Activated T-cell treated with anti-CD3 and anti-CD28 coated beads for 48 hours (primary cell): ENCODE measurements around the gene CD40.

ENCODE experiments used
- DNase-seq: peaks from one replicate; pipeline ENCODE4 v3.0.0-alpha.2; 2020; ENCODE audit warnings: low read depth

CD40 gene

DNA sequence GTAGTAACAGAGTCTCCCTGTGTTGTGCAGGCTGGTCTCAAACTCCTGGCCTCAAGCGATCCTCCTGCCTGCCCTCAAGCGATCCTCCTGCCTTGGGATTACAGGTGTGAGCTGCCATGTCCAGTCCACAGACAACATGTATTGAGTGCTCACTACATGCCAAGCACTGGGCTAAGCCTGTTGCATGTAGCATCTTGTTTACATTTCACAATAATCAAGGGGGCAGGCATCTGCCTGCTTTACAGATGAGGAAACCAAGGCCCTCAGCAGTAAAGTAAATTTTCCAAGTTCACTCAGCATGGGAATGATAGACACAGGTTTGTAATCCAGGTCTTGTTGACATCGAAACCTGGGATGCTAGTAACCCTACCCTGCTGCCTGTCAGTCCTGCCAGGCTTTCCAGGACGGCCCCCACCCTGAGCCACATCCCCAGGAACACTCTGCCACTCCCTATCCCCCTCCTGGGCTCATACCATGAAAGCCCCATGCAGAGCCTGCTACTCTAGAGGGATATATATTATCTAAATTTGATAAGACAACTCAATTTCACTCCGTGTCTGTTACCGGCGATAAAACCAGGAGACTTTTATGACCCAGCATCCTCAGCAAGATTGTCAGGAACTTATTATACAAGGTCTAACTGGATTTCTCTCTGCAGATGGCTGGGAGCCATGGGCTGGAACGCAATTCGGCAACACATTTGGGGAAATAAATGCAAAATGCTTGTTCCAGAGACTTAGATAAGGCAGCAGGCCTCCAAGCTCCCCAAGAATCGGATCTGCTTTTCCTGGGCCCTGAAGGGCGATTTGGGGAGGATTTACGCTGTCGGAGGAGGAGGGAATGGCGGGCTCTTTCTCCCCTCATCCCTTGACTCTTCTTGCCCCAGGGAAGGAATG lies 30.4 kb downstream of the CD40 start:
- DNase-seq, result no peak

DNA sequence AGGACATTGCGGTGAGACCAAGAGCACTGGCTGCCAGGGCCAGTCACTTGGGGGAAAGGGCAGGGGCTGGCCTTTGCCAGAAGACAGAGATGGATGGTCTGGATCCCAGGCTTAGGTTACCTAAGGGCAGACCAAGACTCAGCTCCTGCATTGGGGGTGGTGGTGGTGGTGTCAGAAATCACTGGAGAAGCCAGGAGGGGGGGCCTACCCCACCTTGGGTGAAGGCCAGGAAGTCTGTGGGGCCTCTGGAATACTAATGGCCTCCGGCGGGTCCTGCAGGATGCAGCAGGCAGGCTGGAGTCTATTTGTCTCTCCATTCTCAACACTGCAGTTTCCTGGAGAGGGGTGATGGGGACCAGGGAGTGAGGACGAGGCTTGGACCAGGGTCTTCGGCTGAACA lies 32.8 kb downstream of the CD40 start:
- DNase-seq, result no peak

DNA sequence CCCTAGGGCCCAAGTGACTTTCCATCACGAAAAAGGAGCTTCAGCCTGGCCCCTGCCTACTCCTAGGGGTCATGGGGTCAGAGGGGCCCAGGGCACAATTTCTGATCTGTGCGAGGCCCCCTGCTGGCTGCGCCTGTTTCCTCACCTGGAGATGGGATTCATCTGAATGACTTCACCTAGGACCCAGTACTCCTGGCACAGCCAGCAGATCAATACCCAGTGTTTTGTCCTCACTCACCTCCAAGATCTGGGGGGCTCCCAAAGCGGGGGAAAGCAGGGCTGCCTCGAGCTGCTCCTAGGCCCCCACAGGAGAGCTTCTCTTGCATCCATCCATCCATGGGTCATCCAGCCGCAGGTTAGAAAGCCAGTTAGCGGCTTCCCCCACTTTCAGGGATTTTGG lies 33.8 kb downstream of the CD40 start:
- peak; percentile 14 for DNase-seq

DNA sequence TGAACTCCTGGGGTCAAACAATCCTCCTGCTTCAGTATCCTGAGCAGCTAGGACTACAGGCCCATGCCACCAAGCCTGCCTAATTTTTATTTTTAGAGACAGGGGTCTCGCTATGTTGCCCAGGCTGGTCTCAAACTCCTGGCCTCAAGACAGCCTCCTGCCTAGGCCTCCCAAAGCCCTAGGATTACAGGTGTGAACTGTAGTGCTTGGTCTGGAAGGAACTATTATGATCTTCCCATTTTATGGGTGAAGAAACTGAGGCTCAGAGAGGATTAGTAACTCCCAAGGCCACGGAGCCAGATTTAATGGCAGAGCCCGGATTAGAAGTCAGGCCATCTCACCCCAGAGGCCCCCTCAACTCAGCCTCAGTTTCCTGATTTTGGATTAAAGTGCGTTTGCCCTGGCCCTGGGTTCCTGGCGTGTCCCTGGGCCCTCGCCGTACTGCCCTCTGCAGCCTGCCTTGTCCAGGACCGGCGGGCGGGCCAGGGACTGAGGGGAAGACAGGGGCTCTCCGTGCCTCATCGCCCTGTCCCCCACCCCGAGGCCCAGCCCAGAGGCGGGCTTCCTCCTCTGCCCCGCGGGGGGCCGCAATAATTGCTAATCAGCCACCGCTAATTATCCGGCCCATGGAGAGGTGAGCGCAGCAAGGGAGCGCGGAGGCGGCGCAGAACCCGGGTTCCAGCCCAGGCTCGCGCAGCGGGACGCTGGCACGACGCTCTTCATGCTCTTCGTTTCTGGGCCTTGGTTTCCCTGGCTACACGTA lies 34.9 kb downstream of the CD40 start:
- DNase-seq, result no peak

DNA sequence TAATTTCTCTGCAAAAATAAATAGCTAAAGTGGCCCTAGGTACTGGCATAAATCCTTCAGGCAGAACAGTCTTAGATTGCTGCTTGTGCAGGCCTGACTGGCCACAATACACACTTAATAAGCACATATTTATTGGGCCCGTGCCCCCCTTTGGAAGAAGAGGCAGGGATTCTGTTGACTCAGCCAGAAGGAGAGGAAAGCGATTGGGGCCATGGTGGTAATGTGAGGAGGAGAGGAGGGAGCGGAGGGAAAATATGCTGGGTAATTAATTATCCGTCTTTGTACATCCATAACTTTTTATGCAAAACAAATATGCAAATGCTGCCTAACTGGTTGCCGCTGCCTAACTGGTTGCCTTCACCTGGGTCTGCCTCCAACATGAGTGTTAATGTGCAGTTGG lies 36.2 kb downstream of the CD40 start:
- DNase-seq, result no peak

DNA sequence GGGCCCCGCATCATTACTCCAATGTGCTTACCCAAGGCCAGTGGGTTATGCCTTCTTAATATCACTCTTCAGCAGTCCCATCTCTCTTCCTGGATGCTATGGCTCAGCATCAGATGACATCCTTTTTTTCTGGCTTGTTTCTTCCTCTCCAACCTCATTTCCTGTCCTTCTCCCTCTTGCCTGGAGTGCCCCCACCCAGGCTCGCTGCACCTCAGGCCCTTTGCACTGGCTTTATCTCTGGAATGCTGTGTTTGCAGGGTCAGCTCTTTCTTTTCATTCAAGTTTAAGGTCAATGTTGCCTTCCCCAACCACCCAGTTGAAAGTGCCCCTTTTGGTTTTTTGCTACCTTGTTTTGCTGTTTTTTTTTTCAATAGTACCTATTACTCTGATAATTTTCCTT lies 36.7 kb downstream of the CD40 start:
- DNase-seq, result no peak

DNA sequence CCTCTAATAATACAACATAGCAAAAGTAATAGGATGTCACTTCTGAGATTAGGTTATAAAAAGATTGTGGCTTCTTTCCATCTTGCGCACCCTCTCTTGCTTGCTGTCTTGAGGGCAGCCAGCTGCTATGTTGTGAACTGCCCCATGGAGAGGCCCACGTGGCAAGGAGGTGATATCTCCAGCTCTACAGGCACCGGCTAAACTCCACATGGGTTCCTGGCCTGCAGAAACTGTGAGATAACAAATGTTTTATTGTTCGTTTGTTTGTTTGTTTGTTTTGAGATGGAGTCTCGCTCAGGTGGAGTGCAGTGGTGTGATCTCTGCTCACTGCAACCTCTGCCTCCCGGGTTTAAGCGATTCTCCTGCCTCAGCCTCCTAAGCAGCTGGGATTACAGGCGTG lies 38.0 kb downstream of the CD40 start:
- no peak for DNase-seq

DNA sequence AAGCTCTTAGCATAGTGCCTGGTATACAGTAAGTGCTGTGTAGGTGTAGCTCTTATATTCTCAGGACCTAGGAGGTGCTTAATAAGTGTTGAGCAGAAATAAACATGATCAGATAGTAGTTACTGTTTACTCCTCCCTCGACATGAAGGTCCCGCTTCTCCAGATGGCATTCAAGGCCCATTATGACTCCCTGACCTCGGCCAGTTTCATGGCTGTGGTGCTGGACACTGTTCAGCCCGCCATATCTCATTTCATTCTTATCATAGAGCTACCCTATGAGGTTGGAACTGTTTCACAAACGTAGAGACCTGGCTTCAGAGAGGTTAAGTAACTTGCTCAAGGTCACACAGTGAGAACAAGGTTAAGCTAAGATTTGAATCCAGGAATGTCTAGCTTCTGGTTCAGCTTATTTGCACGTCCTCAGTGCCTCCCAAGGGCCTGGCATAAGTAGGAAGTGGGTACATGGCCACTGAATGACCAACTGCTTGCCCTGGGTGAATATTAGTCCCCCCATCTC lies 39.0 kb downstream of the CD40 start:
- no peak for DNase-seq

DNA sequence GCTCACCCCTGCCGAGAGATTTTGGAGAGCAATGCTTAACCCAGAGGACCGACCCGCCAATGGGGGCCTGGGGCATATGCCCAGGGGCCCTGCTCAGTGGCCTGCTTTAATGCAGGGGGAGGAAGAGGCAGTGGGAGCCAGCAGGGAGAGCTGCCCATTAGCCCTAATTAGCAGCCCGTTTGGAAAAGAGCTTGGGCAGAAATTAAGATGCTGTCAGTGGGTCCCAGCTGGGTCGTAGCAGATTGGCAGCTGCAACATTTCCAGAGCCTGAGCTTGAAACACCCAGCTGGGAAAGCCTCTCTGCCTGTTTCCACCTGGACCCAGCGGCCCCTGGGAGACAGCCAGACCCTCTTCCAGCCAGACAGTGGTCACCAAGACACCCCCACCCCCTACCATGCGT lies 39.5 kb downstream of the CD40 start:
- DNase-seq, result no peak

DNA sequence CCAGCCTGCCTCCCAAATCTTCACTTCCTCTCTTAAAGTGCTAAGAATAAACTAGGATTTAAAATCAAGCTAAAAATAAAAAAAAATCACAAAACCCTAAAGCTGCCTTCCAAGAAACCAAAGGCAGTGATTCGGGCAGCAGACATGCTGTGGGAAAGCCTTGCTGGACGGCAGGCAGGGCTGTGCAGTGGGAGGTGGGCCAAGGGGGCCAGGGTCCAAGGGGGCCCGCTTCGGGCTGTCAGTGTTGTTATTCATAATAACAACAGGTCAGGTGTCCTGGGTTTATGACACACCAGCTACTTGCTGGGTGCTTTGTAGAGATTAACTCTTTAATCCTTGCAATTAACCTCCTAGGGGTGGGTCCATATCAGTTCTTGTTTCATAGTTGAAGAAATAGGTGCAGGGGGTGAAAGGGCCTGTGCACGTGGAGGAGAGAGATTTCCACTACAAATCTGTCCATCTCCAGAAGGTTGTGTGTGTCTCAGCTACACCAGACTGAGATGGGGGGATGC lies 40.4 kb downstream of the CD40 start:
- no peak for DNase-seq

DNA sequence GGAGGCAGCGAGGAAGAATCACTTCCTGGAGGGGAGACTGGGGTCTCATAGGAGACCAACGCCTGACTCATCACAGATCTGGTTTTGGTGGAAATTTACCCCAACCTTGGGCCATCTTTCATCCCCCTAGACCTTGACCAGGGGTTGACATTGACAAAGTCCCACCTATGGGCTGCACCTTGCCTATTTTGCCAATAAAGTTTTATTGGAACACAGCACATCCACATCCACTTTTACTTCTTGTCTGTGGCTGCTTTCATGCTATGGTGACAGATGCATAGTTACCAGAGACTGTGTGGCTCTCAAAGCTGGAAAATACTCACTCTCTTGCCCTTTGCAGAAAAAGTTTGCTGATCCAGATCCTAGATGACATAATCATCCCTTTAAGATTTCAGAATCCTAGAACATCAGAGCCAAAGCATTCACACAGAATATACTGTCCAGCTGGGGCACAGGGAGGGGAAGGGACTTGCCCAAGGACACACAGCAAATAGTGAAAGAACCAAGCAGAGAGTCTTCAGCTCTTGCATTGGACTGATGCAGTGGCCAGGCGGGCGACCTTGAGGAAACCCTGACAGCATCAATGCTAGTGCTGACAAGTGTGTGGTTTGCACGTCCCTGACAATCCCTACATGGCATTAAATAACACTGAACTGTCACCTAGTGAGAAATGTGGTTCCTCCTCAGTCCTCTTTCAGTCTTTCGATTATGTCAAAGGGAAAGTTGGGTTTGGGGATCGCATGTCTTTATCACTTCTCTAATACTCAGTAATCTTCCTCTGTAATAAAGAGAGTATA lies 41.2 kb downstream of the CD40 start:
- no peak for DNase-seq

DNA sequence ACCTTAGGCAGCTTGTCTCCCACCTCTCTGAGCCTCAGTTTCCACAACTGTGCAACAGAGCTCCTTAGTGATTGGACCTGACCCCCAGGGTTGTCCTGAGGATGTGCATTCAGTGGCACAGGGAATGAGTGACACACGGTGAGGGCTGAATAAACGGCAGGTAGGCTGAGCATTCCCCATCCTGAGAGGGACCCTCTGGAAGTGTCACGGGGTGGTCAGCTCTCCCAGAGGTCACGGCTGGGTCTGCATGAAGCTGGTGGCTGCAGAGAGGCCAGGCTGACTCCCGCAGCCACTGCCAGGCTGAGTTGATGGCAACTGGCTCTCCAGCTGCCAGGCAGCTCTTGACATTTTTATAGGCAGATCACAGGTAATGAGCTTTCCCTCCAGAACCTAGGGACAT lies 42.5 kb downstream of the CD40 start:
- DNase-seq, result no peak

DNA sequence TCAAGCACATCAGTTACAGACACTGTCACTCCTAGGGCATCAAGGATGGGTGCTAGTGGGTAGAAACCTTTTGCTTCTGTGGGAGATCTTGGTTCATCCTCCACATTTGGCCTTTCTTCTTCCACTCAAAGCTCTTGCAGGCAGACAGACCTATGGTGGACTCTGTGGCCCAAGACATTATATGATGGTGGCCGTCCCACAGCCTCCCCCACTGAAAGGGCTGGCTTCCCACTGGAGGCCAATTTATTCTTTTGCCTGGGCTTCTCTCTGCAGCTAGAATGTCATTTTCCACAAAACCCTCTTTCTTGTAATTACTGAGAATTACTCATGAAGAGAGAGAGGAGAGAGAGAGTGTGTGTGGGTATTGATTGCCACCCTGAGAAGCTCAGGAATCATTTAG lies 43.8 kb downstream of the CD40 start:
- no peak for DNase-seq

DNA sequence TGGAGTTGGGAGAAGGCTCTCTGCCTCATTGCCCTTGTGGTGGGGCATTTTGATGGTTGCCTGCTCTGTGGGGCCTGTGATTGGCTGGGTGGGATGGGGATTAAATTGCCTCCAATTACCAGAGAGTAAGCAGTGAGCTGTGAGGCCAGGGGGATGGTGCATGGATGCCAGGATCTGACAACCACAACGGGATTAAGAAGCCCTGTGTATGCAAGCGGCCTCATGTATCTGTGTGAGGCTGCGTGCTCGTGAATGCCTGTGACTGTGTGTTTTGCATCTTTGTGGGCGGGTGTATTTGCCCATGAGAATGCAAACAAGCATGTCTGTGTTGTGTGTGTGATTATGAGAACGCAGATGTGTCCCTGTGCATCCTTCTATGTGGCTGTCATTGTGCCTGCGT lies 46.1 kb downstream of the CD40 start:
- no peak for DNase-seq

DNA sequence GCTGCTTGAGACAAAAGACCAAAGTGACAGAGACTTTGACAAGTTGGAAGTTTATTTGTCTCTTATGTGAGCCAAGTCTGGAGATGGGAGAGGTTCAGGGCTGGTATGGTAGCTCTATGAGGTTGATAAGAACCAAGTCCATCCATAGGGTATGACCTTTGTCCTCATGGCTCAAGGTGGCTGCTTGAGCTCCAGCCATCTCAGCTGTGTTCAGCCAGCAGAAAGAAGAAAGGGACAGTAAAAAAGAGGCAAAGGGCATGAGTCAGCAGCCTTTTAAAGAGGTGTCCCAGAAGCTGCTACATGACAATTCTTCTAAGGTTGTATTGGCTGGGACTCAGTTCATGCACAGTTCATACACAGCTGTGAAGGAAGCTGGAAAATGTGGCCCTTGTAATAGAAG lies 49.0 kb downstream of the CD40 start:
- no peak for DNase-seq

DNA sequence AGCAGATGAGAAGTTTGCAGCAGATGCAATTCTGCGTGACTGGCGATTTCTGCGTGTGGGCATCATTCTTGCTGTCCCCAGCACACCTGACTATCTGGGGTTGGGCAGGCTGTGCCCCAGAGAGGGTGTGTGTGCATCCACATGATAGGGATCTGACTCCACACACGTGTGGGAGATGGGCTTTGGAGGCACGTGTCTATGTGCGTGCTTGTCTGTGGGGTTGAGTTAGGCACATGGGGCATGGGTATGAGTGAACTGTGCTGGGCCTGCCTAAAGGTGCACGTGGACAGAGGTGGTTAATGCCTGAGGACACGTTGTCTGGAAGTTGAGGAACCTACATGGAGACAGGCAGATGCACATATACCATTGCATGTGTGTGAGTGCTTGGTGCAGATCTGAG lies 50.3 kb downstream of the CD40 start:
- DNase-seq, result no peak

DNA sequence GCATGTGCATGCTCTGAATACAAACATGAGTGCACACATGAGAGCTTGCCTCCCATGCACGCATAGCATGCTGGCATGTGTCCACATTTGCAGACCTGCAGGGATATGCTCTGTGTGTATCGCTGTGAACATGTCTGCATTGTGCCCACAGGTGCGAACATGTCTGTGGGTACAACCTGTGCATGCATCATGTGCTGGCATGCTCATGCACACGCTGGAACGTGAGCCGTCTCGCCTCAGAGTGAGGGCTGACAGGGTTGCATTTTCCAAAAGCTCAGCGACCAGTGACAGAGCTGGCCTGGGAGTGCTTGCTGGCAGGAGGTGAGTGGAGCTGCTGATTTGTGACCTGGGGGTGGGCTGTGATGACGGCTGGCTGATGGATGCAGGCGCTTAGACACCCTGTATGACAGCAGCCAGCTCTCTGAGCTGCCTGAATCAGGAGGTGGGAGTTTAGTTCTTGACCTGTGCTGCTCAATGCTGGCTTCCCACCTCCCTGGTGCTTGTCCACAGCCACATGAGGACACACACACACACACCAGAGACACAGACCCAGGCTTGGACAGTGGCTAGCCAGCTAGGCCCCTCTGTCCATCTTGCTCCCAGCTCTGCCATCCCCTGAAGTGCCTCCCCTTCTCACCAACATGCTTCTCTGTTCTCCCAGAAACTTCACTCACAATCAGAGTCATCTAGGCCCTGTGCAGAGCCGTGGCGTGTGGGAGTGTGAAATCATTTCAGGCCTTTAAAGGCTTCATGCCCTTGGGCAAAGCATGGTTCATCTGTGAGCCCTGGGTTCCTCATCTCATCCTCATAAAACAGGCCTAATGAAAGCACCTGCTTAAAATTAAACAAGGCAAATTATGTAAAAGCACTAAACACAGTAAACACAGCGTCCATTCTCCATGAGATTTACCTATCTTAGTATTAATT lies 51.4 kb downstream of the CD40 start:
- DNase-seq, result no peak

DNA sequence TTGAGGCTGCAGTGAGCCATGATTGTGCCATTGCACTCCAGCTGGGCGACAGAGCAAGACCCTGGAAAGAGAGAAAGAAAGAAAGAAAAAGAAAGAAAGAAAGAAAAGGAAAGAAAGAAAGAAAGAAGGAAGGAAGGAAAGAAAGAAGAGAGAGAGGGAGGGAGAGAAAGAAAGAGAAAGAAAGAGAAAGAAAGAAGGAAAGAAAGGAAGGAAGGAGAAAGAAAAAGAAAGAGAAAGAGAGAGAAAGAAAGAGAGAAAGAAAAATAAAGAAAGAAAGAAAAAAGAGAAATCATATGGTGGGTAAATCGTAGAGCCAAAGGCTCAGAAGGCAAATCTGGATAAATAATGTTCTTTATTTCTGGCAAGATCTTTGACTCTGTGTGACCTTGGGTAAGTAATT lies 53.4 kb downstream of the CD40 start:
- no peak for DNase-seq

DNA sequence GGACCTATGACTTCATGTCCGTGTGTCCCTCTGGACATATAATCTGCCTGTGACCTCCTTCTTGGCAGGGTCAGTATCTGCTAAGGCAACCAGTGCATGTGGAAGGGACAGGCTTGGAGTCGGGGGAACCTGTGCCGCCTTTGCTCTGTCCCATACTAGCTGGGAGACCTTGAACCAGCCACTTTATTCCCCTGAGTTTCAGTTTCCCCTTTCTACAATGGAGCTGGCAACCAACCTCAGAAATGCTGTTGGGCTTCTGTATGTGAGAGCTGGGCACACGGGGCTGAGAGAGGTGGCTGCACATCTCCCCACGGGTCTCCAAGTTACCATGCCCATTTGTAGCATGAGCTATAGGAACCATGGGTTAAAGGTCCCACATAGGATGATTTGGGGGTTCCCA lies 53.8 kb downstream of the CD40 start:
- no peak for DNase-seq

DNA sequence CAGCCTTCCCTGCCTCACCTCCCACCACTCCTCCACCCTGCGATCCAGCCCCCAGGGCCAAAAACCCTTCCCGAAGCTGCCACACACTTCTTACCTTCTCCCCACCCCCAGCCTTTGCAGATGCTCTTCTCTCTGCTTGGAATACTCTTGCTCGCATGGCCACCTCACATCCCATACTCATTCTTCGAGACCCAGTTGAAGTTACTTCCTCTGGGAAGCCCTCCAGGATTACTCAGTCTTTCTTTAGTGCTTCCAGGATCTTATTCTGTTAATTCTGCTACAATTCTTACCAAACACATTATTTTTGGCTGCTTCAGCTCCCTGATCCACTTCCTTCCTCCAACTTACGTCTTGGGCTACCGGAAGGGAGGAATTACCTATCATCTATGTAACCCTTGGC lies 54.3 kb downstream of the CD40 start:
- no peak for DNase-seq

DNA sequence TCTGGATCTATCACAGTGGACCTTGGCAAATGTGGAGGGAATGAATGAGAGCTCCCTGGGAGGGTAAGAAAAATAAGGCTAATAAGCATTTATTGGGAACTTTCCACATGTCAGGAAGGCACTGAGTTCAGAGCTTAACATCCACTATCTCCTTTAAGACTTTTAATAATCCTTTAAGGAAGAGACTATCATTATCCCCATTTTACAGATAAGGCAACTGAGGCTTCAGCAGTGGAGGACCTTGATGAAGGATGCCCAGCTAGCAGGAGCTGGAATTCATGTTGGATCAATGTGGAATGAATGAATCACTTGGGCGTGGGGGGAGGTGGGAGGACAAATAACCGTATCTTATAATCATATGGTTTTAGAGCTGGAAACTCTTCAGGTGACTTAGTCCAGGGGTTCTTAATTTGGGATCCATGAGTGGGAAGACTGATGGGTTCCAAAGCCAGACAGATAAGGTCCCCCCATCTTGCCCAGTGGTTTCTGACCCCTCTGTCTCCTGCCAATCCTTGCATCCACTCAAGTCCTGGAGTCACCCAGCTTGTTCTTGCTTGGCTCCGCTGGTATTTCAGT lies 54.9 kb downstream of the CD40 start:
- DNase-seq, result no peak
